Measurements from ENCODE around the gene PPP1R9A. TPM values are rescaled to one million over a fixed set of nuclear protein-coding genes. Genes with fewer than 3 reads are reported as not detected.
A peak's percentile ranks its signal among the peaks of the same experiment; 100 is the strongest.

PPP1R9A gene
- total RNA-seq, 4 donors from 2014 or later: 0.51 to 2.7 (median 1.4) TPM

- WGBS, 2 donors: 84 to 90% methylated on average over 2 of the region's 2 CpGs
- H3K4me3 ChIP-seq (ENCODE audit: low read depth, poor library complexity, severe bottlenecking): no peak overlapping the region
- intact Hi-C loops (cut with DNase I; ENCODE audit: low total_unique reads): no loop called here
- no peak for TF ChIP-seq POLR2A (IDR thresholded peaks at IDR 0.05)
- TF ChIP-seq CTCF (IDR thresholded peaks at IDR 0.05): no peak
- DNase-seq (ENCODE audit: low spot score in 2 of 2): no peak
Observed at GRCh38 chr7:95209276-95209675, 301.9 kb downstream of the PPP1R9A start.

GRCh38 chr7:95209788-95210187, 302.4 kb downstream of the PPP1R9A start:
- intact Hi-C loops (cut with DNase I; ENCODE audit: low total_unique reads): no loop called here
- DNase-seq (ENCODE audit: low spot score in 2 of 2): no peak
- H3K4me3 ChIP-seq (ENCODE audit: low read depth, poor library complexity, severe bottlenecking): no peak overlapping the region
- 52 to 55% methylated on average over 2 of the region's 2 CpGs for WGBS, 2 donors
- no peak for TF ChIP-seq POLR2A (IDR thresholded peaks at IDR 0.05)
- no peak for TF ChIP-seq CTCF (IDR thresholded peaks at IDR 0.05)

- TF ChIP-seq CTCF (IDR thresholded peaks at IDR 0.05): no peak
- no peak for TF ChIP-seq POLR2A (IDR thresholded peaks at IDR 0.05)
Observed at GRCh38 chr7:95213148-95213547, 305.8 kb downstream of the PPP1R9A start.

GRCh38 chr7:95213809-95214492, 306.6 kb downstream of the PPP1R9A start:
- TF ChIP-seq POLR2A (IDR thresholded peaks at IDR 0.05) (no peak), CTCF (IDR thresholded peaks at IDR 0.05) (no peak)
- peak; percentile 35 to 90 for DNase-seq (ENCODE audit: low spot score in 2 of 2)
- intact Hi-C loops (cut with DNase I; ENCODE audit: low total_unique reads): no loop called here
- no peak overlapping the region for H3K4me3 ChIP-seq (ENCODE audit: low read depth, poor library complexity, severe bottlenecking)
- WGBS, 2 donors: 53 to 54% methylated on average over 6 of the region's 6 CpGs

More at GRCh38 chr7:95213148-95213547, 305.8 kb downstream of the PPP1R9A start:
- H3K4me3 ChIP-seq (ENCODE audit: low read depth, poor library complexity, severe bottlenecking): no peak overlapping the region
- intact Hi-C loops (cut with DNase I; ENCODE audit: low total_unique reads): no loop called here
- WGBS, 2 donors: 39 to 57% methylated on average over 2 of the region's 2 CpGs
- no peak for DNase-seq (ENCODE audit: low spot score in 2 of 2)

- no peak overlapping the region for H3K4me3 ChIP-seq (ENCODE audit: low read depth, poor library complexity, severe bottlenecking)
- no peak for DNase-seq (ENCODE audit: low spot score in 2 of 2)
- WGBS, 2 donors: 58 to 63% methylated on average over 2 of the region's 2 CpGs
- TF ChIP-seq CTCF (IDR thresholded peaks at IDR 0.05) (no peak), POLR2A (IDR thresholded peaks at IDR 0.05) (no peak)
- intact Hi-C loops (cut with DNase I; ENCODE audit: low total_unique reads): no loop called here
Observed at GRCh38 chr7:95219721-95220120, 312.3 kb downstream of the PPP1R9A start.

GRCh38 chr7:95220328-95220727, 312.9 kb downstream of the PPP1R9A start:
- no peak overlapping the region for H3K4me3 ChIP-seq (ENCODE audit: low read depth, poor library complexity, severe bottlenecking)
- TF ChIP-seq POLR2A (IDR thresholded peaks at IDR 0.05) (no peak), CTCF (IDR thresholded peaks at IDR 0.05) (no peak)
- 61 to 74% methylated on average over 3 of the region's 3 CpGs for WGBS, 2 donors
- intact Hi-C loops (cut with DNase I; ENCODE audit: low total_unique reads): no loop called here
- DNase-seq (ENCODE audit: low spot score in 2 of 2): no peak
